Measurements from ENCODE around the gene OR9G4.

Gene OR9G4

DNA sequence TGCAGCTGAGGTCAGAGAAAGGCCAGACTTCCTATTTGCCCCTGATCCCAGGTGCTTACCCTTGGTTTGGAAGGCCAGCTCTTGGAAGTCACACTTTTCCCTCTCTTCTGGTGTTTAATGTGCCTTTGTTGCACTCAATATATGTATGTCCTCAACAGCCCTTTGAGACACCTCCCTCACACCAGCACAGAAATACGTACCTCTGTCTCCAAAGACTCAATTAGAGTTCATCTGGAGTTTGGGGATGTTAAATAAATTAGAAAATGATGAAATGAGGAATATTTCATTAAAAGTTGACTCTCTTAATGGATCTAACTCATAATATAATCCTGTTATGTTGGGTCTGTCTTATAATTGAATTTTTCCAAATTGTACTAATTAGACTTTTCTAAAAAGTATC, at the start of gene OR9G4:
Gene OR9G4, minus strand, starts transcription at position 101 of the 400 bp plus-strand sequence. CDS start 4,931 bp downstream, outside the sequence.
- DNase-seq (ENCODE audit: low read depth in 2 of 2), result no peak

DNA sequence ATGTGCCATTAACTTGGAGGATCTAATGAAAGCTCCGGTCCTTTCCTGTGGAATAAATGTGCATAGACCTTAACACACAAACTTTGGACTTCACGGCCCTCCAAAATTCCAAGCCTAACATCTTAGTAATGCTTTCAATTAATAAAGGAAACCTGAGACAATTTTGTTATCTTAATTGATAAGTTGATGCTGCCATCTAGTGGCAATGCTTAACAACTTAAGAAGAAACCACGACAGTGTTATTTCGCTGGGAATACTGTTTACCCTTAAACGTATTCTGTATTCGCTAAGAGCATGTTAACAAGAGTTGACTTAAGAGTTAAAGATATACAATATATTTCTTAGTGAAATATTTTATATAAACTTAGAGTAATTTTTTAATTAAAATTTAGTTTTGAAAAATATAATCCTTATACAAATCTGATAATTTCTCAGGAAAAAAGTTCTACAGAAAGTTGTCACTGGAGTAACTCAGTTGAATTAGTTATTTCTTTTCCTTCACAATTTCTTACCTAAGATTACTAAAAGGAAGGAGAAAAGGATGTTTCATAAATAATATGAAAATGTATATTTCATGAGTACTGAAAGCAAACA, 35.0 kb upstream of the OR9G4 start:
- DNase-seq (ENCODE audit: low read depth in 2 of 2), result no peak

DNA sequence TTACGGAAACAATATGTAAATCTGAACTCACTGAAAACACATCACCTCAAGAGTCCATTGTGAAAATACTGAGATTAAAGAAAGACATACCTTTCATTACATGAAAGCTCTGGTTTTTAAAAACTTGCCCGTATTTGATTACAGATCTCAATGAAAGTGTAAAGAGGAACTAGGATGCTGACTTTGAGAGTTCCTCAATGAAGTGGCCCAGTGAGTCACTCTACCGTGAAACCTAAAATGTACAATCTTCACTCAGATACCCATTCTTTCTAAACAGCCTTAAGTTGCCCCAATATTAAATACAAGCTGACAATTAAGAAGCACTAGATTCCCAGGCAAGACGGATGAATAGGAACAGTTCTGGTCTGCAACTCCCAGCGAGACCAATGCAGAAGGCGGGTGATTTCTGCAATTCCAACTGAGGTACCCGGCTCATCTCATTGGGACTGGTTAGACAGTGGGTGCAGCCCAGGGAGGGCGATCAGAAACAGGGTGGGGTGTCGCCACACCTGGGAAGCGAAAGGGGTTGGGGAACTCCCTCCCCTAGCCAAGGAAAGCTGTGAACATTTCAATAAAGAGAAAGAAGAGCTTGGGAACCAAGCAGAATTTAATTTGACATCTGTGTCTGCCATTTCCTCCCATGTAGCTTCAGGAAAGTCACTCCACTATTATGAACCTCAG, 33.8 kb upstream of the OR9G4 start:
- no peak for DNase-seq (ENCODE audit: low read depth in 2 of 2)

- no peak for DNase-seq (ENCODE audit: low read depth in 2 of 2)
Measured at GRCh38 chr11:56776809-56777208, 28.3 kb upstream of the OR9G4 start.

DNA sequence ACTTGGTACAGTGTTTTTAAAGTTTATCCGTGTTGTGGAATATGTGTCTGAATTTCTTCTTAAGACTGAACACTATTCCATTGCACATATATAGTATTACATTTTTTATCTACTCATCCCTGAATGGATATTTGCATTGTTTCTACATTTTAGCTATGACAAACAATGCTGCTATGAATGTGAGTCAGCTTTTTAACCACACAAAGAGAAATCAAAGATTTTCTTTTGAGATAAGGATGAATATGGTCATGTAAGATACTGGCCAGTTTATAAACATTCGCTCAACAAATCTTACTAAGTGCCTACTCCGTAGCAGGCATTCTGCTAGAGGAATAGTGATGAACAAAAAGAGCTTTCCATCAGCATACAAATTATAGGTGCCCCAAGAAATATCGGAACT, 16.5 kb upstream of the OR9G4 start:
- no peak for DNase-seq (ENCODE audit: low read depth in 2 of 2)

DNA sequence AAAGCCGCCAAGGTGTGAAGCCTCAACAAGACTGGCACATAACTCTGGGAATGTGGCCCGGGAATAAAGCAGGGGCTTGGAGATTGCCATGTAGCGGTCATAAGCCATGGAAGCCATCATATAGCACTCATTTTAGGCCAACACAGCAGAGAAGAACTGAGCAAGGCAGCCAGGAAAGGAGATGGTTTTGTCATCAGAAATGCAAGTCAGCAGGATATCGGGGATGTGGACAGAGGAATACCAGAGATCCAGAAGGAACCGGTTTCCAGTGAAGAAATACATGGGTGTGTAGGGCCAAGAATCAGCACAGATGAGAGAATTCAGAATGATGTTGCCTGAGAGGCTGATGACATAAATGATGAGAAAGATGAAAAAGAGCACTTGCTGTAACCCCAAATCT, 3.0 kb upstream of the OR9G4 start:
- DNase-seq (ENCODE audit: low read depth in 2 of 2), result no peak

GRCh38 chr11:56750190-56750589, 1.7 kb upstream of the OR9G4 start:
- no peak for DNase-seq (ENCODE audit: low read depth in 2 of 2)

- no peak for DNase-seq (ENCODE audit: low read depth in 2 of 2)
Measured at GRCh38 chr11:56740886-56741285, 7.6 kb downstream of the OR9G4 start.

DNA sequence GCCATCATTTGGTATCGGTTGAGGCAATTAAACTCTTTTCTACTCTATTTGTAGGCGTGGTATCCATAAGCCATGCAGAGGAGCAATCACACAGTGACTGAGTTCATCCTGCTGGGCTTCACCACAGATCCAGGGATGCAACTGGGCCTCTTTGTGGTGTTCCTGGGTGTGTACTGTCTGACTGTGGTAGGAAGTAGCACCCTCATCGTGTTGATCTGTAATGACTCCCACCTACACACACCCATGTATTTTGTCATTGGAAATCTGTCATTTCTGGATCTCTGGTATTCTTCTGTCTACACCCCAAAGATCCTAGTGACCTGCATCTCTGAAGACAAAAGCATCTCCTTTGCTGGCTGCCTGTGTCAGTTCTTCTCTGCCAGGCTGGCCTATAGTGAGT, 8.4 kb downstream of the OR9G4 start:
- no peak for DNase-seq (ENCODE audit: low read depth in 2 of 2)

DNA sequence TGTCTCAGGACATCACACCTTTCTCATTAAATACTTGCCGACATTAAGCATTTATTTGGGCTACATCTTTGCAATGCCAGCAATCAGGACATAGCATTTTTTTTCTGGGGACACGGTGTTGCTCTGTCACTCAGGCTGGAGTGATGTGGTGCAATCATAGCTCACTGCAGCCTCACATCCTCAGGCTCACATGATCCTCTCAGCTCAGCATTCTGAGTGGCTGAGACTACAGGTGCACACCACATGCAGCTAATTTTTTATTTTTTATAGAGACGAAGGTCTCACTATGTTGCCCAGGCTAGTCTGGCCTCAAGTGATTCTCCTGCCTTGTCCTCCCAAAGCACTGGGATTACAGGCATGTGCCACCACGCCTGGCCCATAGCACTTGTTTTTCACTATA, 28.0 kb downstream of the OR9G4 start:
- no peak for DNase-seq (ENCODE audit: low read depth in 2 of 2)

GRCh38 chr11:56716379-56716854, 32.1 kb downstream of the OR9G4 start:
- DNase-seq (ENCODE audit: low read depth in 2 of 2), result no peak

DNA sequence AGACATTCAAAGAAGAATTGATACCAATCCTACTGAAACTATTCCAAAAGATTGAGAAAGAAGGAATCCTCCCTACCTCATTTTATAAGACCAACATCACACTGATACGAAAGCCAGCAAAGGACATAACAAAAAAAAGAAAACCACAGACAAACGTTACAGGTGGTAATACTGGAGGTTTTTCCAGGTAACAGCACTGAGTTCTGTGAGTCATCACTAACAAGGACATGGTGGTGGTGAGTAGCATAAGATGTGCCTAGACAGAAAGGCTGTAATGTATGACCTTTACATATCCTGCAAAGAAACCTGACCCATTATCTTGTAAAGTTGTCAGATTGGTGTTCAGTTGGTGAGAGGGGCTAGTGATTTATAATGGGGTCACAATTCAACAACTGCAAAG, 34.3 kb downstream of the OR9G4 start:
- DNase-seq (ENCODE audit: low read depth in 2 of 2), result no peak

- DNase-seq (ENCODE audit: low read depth in 2 of 2), result no peak
Measured at GRCh38 chr11:56706486-56706885, 42.0 kb downstream of the OR9G4 start.

GRCh38 chr11:56705784-56706396, 42.6 kb downstream of the OR9G4 start:
- no peak for DNase-seq (ENCODE audit: low read depth in 2 of 2)

DNA sequence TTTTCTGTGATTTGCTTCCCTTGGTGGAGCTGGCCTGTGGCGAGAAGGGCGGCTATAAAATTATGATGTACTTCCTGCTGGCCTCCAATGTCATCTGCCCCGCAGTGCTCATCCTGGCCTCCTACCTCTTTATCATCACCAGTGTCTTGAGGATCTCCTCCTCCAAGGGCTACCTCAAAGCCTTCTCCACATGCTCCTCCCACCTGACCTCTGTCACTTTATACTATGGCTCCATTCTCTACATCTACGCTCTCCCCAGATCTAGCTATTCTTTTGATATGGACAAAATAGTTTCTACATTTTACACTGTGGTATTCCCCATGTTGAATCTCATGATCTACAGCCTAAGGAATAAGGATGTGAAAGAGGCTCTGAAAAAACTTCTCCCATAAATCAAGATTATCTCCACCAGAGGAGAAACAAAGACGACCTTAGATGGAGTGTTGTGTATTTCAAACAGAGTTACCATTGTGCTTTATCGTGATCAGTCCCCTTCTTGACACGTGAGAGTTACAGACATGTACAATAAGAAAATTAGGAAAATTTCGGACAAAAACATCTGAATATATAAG, 47.5 kb downstream of the OR9G4 start:
- DNase-seq (ENCODE audit: low read depth in 2 of 2), result no peak

DNA sequence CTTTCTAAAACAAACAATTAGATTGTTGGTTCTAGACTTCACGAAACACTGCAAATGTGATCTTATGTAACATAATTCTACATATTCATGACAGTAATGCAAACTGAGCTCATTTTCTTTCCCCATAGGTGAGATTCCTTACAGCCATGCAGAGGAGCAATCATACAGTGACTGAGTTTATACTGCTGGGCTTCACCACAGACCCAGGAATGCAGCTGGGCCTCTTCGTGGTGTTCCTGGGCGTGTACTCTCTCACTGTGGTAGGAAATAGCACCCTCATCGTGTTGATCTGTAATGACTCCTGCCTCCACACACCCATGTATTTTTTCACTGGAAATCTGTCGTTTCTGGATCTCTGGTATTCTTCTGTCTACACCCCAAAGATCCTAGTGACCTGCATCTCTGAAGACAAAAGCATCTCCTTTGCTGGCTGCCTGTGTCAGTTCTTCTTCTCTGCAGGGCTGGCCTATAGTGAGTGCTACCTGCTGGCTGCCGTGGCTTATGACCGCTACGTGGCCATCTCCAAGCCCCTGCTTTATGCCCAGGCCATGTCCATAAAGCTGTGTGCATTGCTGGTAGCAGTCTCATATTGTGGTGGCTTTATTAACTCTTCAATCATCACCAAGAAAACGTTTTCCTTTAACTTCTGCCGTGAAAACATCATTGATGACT, 48.1 kb downstream of the OR9G4 start:
- DNase-seq (ENCODE audit: low read depth in 2 of 2), result no peak

DNA sequence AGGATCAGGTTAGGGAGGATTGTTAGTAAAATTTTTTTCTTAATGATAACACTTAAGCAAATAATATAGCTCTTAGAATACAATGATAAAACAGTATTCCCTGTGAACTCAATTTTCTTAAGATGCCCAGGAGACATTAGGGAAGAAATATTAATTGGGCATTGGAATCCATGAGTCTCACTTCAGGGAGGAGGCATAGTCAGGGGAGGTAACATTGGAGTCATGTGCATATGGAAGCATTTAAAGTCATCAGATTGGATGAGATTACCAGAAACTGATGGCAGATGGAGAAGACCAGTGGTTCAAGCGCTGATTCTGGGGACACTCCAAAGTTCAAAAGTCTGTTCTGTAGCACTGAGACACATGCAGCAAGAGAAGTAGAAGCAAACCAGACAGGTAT, 49.7 kb downstream of the OR9G4 start, which contains the start of gene OR9G1:
Gene OR9G1, plus strand, starts transcription at position 301 of the 400 bp plus-strand sequence. CDS start 1,293 bp downstream, outside the sequence.
- no peak for DNase-seq (ENCODE audit: low read depth in 2 of 2)

GRCh38 chr11:56693428-56693827, 55.1 kb downstream of the OR9G4 start:
- no peak for DNase-seq (ENCODE audit: low read depth in 2 of 2)
